GM12892 (cell line): ENCODE results near the gene C1orf210.

Source experiments
- POLR2A ChIP-seq: IDR thresholded peaks from 2 replicates; pipeline ENCODE4 v1.6.1; 2011; ENCODE audit warnings: low read depth, low read length, control low read depth
- POLR2AphosphoS5 ChIP-seq: IDR thresholded peaks from 2 replicates; pipeline ENCODE4 v1.6.1; 2011; ENCODE audit warnings: low read depth, low read length, control low read depth

DNA sequence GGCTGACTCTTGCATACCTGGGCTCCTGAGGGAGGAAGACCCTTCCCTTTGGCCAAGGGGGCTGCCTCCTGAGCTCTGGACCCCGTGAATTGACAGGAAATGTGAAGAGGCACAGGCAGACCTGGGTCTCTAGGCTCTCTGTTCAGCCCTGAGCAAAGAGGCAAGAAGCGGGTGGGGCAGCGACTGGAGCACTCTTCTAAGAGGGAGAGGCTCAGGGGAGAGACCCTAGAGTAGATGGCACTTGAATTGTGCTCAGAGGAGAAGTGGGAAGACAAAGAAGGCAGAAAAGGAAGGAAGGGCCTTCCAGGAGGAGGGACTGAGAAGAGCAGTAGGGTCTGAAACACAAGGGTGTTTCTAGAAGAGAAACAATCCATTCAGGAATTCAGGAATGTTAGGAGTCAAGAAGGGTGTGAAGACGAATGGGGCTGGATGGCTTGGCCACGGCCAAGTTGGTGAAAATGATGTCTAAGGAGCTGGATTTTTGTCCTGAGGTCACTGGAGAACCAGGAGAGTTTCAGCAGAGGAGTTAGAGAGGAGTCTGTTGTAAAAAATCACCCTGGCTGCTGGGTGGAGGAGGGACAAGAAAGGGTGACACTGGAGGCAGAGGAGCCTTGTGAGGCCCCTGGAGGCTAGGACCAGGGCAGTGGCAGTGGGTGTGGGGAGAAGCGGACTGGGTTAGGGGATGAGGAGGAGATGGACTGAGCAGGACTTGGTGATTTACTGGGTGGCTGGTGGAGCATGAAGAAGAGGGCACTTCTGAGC lies 20.7 kb upstream of the C1orf210 start:
- TF ChIP-seq POLR2AphosphoS5 (no peak), POLR2A (no peak)
